Measurements from ENCODE around the gene NDST3.

- no peak for TF ChIP-seq POLR2A (IDR thresholded peaks at IDR 0.05)
- TF ChIP-seq CTCF (IDR thresholded peaks at IDR 0.05), result no peak
Measured at GRCh38 chr4:117987464-117987863, 46.8 kb upstream of the NDST3 start.

All from tibial nerve (tissue), 3 donors.